Stimulated activated CD4-positive, alpha-beta T cell treated with anti-CD3 and anti-CD28 coated beads, Interleukin-1b, Interleukin-23, amount 100 ng/mL, for 1 hour (primary cell): ENCODE measurements around the gene TRERF1.

Source experiments
- DNase-seq, 2 donors: peaks; one replicate each; pipeline ENCODE4 v3.0.0-alpha.2; 2020; ENCODE audit warnings: low read depth in 2 of 2

Gene TRERF1

DNA sequence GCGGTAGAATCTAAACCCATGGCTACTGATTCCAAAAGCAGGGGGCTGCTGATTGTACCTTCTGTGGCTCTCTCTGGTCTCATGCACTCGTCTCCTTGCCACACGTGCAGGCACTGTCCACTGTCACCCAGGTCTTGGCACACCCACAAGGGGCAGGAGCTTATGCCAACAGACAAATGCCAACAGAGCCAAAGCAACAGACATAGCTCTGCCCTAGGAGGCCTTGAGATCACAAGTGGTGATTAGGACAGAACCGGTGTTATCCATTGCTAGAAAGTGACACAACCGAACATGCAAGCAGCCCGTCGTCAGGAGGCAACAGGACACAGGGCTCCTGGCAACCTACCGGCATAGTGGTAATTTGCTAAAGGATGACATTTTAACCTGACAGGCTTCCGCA lies 197.2 kb downstream of the TRERF1 start:
- no peak for DNase-seq

- DNase-seq, result no peak
These were observed 199.7 kb downstream of the TRERF1 start for GRCh38 chr6:42251911-42252637.

GRCh38 chr6:42251500-42251899 lies 200.2 kb downstream of the TRERF1 start:
- no peak for DNase-seq

- DNase-seq, result no peak
These were observed 201.3 kb downstream of the TRERF1 start for GRCh38 chr6:42250274-42250931.

DNA sequence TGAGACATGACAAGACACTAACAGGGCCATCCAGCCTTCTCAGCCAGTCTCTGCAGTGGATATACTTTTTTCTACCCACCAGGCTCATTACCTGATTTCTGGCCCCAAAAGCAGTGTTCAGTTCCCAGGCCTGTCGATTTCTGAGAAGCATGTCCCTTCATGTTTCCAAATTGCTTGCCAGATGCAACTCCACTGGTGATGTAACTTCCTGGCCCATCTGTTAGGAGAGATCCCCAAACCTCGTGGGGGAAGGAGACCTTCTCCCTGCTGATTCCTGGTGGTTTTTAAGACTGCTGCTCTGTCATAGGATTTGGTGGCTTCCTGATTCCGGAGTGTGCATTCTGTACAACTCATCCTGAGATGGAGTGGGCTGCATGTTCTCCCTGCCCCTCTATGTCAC lies 202.4 kb downstream of the TRERF1 start:
- DNase-seq, result no peak

GRCh38 chr6:42243046-42243445 lies 208.7 kb downstream of the TRERF1 start:
- no peak for DNase-seq

DNA sequence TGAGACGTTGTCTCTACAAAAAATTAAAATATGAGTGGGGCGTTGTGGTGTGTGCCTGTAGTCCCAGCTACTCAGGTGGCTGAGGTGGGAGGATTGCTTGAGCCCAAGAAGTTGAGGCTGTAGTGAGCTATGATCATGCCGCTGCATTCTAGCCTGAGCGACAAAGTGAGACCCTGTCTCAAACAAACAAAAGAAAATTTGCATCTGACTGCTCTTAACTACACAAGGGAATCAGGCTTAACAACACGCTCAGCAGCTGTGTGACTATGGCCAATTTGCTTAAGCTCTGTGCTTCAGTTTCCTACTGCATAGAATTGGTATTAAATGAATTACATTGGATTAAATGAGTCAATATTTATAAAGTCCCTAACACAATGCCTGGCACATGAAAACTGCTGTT lies 209.8 kb downstream of the TRERF1 start:
- no peak for DNase-seq

DNA sequence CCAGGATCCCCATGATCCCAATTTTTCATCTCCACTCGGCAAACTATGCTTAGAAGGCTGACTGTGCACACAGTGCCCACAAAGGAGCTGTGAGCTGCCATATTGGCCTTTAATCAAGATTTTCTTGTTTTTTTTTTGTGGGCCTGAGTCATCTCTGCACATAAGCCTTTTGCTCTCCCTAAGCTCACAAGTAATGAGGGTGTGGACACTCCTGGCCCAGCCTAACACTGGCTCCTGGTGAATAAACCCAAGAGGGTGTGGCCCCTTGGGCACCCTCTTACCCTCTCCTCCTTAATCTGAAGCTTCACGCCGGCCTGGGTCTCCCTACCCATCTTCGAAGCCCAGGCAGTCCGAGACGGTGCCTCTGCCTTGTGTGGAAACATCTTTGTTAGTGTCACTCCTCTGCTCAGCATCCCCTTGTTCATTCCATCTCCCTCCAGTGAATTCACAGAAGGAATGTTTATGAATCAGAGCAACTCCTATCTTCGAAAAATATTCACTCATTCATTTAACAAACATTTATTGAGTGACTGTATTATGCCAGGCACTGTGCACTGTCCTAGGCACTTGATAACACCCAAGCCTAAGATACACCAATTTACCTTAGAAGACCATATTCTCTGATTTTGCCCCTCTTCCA lies 211.9 kb downstream of the TRERF1 start:
- no peak for DNase-seq

DNA sequence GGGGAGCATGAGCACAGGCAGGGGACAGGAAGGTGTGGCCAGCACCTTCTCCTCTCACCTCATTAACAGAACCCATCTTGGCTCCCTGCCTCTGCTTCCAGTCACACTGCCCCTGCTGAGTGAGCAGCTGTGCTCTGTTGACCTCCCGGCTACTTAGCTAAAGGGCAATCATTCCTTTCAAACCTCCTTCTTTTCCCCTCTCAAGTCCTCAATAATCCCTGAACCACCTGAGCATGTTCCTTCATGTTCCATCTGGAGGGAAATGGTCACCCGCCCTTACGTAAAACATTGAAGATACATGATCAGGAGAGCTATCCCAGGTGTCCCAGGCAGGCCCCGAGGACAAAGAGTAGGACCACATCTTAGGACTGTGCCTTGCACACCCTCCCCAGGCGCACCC lies 212.4 kb downstream of the TRERF1 start:
- DNase-seq, result no peak

- no peak for DNase-seq
These were observed 213.9 kb downstream of the TRERF1 start for GRCh38 chr6:42237857-42238256.

DNA sequence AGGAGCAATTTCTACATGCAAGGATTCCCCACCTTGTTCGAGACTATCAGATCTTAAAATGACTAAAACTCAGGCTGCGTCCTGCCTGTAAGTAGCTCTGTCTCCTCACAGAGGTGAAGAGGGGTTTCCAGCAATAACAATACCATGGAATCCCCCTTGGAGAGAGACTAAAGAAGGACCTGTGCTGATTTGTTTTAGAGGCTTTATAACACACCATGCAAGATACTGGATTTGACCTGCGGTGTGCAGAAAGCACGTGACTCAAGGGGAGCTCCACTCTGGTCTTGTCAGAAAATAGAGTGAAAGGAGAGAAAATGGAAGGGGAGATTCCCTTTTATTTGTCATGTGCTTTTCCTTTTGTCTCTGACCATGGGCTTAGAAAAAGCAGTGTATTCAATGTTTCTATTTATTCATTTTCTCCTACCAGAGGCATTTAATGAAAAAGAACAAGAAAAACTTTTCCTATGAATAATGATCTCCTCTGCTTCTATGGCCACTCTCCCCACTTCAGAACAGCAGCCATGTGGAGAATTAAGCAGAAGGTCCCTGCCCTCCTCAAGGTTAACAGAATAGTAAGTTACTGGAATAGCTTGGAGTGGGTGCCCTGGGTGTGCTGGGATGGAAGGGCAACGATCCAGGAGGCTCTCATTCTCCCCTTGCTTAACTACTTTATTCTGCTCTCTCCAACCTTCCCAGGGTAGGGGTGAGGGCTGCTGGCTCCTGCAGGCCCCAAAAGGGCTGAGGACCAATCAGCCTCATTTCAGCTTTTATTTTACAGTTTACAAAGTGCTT lies 214.8 kb downstream of the TRERF1 start:
- no peak for DNase-seq

DNA sequence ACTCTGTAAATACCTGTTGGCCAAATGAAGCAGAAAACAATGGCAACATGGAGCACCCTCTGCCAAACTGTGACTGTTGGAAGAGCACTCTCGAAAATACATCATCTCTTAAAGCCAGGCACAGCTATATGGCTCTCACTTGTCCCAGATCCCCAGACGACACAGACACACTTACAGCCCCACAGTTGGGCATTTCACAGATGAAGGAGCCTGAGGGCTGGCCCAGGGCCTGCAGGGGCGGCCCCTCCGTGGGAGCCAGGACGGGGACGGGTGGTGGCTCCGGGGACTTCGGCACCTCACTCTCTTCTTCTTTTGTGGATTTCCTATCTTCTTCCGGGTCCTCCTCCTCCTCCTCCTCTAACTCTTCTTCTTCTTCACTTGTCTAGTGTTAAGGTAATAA lies 215.7 kb downstream of the TRERF1 start:
- DNase-seq, result no peak

- DNase-seq, result no peak
These were observed 219.7 kb downstream of the TRERF1 start for GRCh38 chr6:42232035-42232434.

- no peak for DNase-seq
These were observed 221.1 kb downstream of the TRERF1 start for GRCh38 chr6:42230345-42231321.

- no peak for DNase-seq
These were observed 222.1 kb downstream of the TRERF1 start for GRCh38 chr6:42229506-42230119.

- no peak for DNase-seq
These were observed 223.4 kb downstream of the TRERF1 start for GRCh38 chr6:42228305-42228704.

- no peak for DNase-seq
These were observed 224.4 kb downstream of the TRERF1 start for GRCh38 chr6:42227173-42227850.

- DNase-seq, result no peak
These were observed 225.0 kb downstream of the TRERF1 start for GRCh38 chr6:42226645-42227143.

GRCh38 chr6:42226161-42226611 lies 225.5 kb downstream of the TRERF1 start:
- no peak for DNase-seq

DNA sequence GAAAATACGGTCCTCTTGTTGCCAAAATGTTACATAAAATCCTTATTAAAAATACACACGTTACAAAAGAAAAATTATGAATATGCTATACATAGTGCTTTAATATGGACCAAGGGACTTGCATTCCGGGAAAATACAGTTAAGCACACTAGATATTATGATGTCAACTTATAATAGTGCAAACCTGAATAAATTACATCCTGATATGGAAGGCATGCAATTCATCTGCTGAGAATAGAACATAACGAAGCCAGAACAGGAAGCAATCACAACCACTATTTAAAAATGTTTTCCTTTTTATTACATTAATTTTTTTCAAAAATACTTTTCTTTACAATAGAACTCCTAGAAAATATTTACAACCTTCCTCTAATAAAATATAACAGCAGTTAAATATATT lies 226.3 kb downstream of the TRERF1 start:
- DNase-seq, result no peak
